CD14-positive monocyte (primary cell): ENCODE data around the gene CCDC117. TPM values are rescaled to one million over a fixed set of nuclear protein-coding genes. Genes with fewer than 3 reads are reported as not detected.

Source experiments
- DNase-seq, 3 donors: peaks; one replicate each; pipeline ENCODE4 v3.0.0-alpha.2; 2011 to 2022
- H2AFZ ChIP-seq: 2 replicates; pipeline ENCODE4 v1.6.0; 2012; ENCODE audit warnings: mild to moderate bottlenecking, low read depth, low read length, inconsistent platforms; ENCODE audit not compliant: insufficient read depth, poor library complexity, severe bottlenecking
- H3K27ac ChIP-seq, 2 donors: 1 replicate in 1 of 2; 2 replicates in 1 of 2; pipeline ENCODE4 v1.5.1; 2012 to 2013; ENCODE audit warnings: low read length in 2 of 2, control low read depth in 1 of 2, inconsistent platforms in 1 of 2, low read depth in 1 of 2, mild to moderate bottlenecking in 1 of 2
- H3K27me3 ChIP-seq, 2 donors: one replicate each; pipeline versions ENCODE4 v1.6.0 to v1.6.1; 2011 to 2013; ENCODE audit warnings: low read length in 2 of 2; ENCODE audit not compliant: control insufficient read depth in 2 of 2, insufficient read depth in 2 of 2
- H3K36me3 ChIP-seq, 2 donors: replicated peaks in 1 of 2; 1 replicate in 1 of 2; 2 replicates in 1 of 2; pipeline versions ENCODE4 v1.5.1 to v1.6.1; 2012 to 2013; ENCODE audit warnings: low read length in 2 of 2, control low read depth in 1 of 2, inconsistent platforms in 1 of 2, mild to moderate bottlenecking in 1 of 2; ENCODE audit not compliant: insufficient read depth in 2 of 2, control insufficient read depth in 1 of 2
- H3K4me1 ChIP-seq, 2 donors: 1 replicate in 1 of 2; 2 replicates in 1 of 2; pipeline versions ENCODE4 v1.5.1 to v1.6.1; 2012 to 2013; ENCODE audit warnings: low read length in 2 of 2, control low read depth in 1 of 2, inconsistent platforms in 1 of 2, mild to moderate bottlenecking in 1 of 2, moderate library complexity in 1 of 2; ENCODE audit not compliant: insufficient read depth in 2 of 2, control insufficient read depth in 1 of 2
- H3K4me2 ChIP-seq: replicated peaks from 2 replicates; pipeline ENCODE3; 2012; ENCODE audit warnings: low read length, moderate library complexity, mild to moderate bottlenecking; ENCODE audit not compliant: poor library complexity, severe bottlenecking; ENCODE audit errors: extremely low read depth
- H3K4me3 ChIP-seq, 3 experiments: fragments of 200-600 bp in 1 of 3; sonication (generic) in 1 of 3; replicated peaks in 1 of 3; 1 replicate in 2 of 3; 2 replicates in 1 of 3; pipeline ENCODE4 v1.5.1; 2011 to 2013; ENCODE audit warnings: low read length in 3 of 3, mild to moderate bottlenecking in 3 of 3, control low read depth in 2 of 3, low read depth in 2 of 3, inconsistent platforms in 1 of 3, moderate library complexity in 1 of 3
- H3K79me2 ChIP-seq: 2 replicates; pipeline ENCODE4 v1.6.0; 2012; ENCODE audit warnings: mild to moderate bottlenecking, control low read depth, inconsistent platforms, low read length, moderate library complexity; ENCODE audit not compliant: insufficient read depth
- H3K9ac ChIP-seq: 2 replicates; pipeline ENCODE4 v1.6.0; 2017; ENCODE audit warnings: low read length, mild to moderate bottlenecking; ENCODE audit not compliant: insufficient read depth, poor library complexity, severe bottlenecking
- H3K9me3 ChIP-seq, 2 donors: replicated peaks in 1 of 2; 1 replicate in 1 of 2; 2 replicates in 1 of 2; pipeline versions ENCODE4 v1.5.1 to v1.6.1; 2012 to 2013; ENCODE audit warnings: low read length in 2 of 2, control low read depth in 1 of 2; ENCODE audit not compliant: control insufficient read depth in 1 of 2, insufficient read depth in 1 of 2
- H4K20me1 ChIP-seq: 2 replicates; pipeline ENCODE4 v1.6.0; 2012; ENCODE audit warnings: mild to moderate bottlenecking, low read length, control low read depth, moderate library complexity; ENCODE audit not compliant: insufficient read depth
- H3K27ac Mint-ChIP-seq, 7 donors: one replicate each; pipeline ENCODE4 v1.8.0; 2020; ENCODE audit warnings: mild to moderate bottlenecking in 7 of 7, mixed read lengths in 7 of 7, moderate library complexity in 6 of 7, inconsistent platforms in 2 of 7
- H3K27me3 Mint-ChIP-seq, 3 donors: one replicate each; pipeline ENCODE4 v1.8.0; 2021 to 2022; ENCODE audit warnings: low read depth in 3 of 3, mild to moderate bottlenecking in 3 of 3, mixed read lengths in 3 of 3, moderate library complexity in 3 of 3, inconsistent platforms in 1 of 3
- H3K36me3 Mint-ChIP-seq, 2 donors: one replicate each; pipeline ENCODE4 v1.8.0; 2020; ENCODE audit warnings: mixed read lengths in 2 of 2, inconsistent platforms in 1 of 2, mild to moderate bottlenecking in 1 of 2
- H3K4me1 Mint-ChIP-seq: one replicate; pipeline ENCODE4 v1.8.0; 2020; ENCODE audit warnings: mild to moderate bottlenecking, mixed read lengths
- H3K4me3 Mint-ChIP-seq, 2 donors: one replicate each; pipeline ENCODE4 v1.8.0; 2020; ENCODE audit warnings: mild to moderate bottlenecking in 2 of 2, mixed read lengths in 2 of 2, moderate library complexity in 1 of 2
- H3K9me3 Mint-ChIP-seq, 7 donors: one replicate each; pipeline ENCODE4 v1.8.0; 2020 to 2022; ENCODE audit warnings: mixed read lengths in 7 of 7, mild to moderate bottlenecking in 6 of 7, moderate library complexity in 6 of 7, inconsistent platforms in 2 of 7
- WGBS: methylation state at CpG from one replicate; pipeline ENCODE4 v1.1.5; 2013; ENCODE audit warnings: missing lambda C conversion rate; ENCODE audit not compliant: insufficient coverage; 5-methylcytosine and 5-hydroxymethylcytosine counted together
- intact Hi-C, 2 donors: fragments of 100-400 bp; cut with micrococcal nuclease; formaldehyde crosslinking; loops; one replicate each; pipeline versions ENCODE4 v1.15.0 to v1.15.1; 2023
- polyA plus RNA-seq, 3 donors: library from polyadenylated mRNA; depleted of rRNA in 1 of 3; unstranded in 2 of 3; stranded (reverse) in 1 of 3; fragments of 300-500 nt in 2 of 3; fragments of >200 nt in 1 of 3; fragmentation: Illumina TruSeq in 2 of 3; gene quantifications; 1 replicate in 2 of 3; 2 replicates in 1 of 3; pipeline ENCODE4 v1.2.3, GENCODE V29; 2012 to 2021
- TF ChIP-seq, protein P1 (sequence below): fragments of 200-600 bp; IDR thresholded peaks from one replicate; pipeline ENCODE4 v1.8.0; 2022; ENCODE audit warnings: antibody characterized with exemption, mild to moderate bottlenecking

The CCDC117 gene
- polyA plus RNA-seq, 3 donors: 6.8 to 12.6 (median 10.3) TPM

DNA sequence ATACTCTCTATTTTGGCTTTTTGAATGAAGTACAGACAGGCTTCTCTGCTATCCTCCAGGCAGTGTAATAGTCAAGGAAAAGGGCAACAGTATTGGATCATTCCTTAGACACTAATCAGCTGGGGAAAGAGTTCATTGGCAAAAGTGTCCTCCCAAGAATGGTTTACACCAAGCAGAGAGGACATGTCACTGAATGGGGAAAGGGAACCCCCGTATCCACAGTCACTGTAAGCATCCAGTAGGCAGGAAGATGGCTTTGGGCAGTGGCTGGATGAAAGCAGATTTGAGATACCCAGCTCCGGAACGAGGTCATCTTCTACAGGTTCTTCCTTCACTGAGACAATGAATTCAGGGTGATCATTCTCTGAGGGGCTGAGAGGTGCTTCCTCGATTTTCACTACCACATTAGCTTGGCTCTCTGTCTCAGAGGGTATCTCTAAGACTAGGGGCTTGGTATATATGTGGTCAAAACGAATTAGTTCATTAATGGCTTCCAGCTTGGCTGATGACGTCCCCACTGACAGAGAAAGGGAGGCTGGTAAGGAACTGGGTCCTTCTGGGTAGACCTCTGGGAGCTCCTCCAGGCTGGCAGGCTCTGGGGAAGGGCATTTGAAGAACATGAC, 22.7 kb downstream of the CCDC117 start:
- no peaks in the 10 kb centered on the region for H3K9me3 ChIP-seq
- Mint-ChIP-seq H3K27ac (peak overlapping the region; percentile 30 to 76 (median 48)), H3K4me1 (peaks cover 51% of the 10 kb centered on the region), H3K27me3 (no peaks in the 10 kb centered on the region), H3K36me3 (peaks cover 44 to 55% of the 10 kb centered on the region in 2 donors), H3K4me3 (peak overlapping the region in 1 of 2 donors; percentile 6), H3K9me3 (no peaks in the 10 kb centered on the region)
- intact Hi-C loops: loop anchor here in 1 of 2 donors (10.0 kb wide), 1 partner anchor 90 kb away; the partner anchor contains the start of gene ZNRF3
- peaks cover 15 to 27% of the 10 kb centered on the region in 2 donors for H3K4me1 ChIP-seq
- peak overlapping the region in 1 of 2 donors; percentile 52 for H3K27ac ChIP-seq
- WGBS: 60% methylated on average over 2 of the region's 6 CpGs
- no peak overlapping the region for H3K9ac ChIP-seq
- no peak overlapping the region for H3K4me2 ChIP-seq
- H2AFZ ChIP-seq: no peak overlapping the region
- DNase-seq: no peak
- peaks cover 74% of the 10 kb centered on the region for H4K20me1 ChIP-seq
- TF ChIP-seq, protein P1, sequence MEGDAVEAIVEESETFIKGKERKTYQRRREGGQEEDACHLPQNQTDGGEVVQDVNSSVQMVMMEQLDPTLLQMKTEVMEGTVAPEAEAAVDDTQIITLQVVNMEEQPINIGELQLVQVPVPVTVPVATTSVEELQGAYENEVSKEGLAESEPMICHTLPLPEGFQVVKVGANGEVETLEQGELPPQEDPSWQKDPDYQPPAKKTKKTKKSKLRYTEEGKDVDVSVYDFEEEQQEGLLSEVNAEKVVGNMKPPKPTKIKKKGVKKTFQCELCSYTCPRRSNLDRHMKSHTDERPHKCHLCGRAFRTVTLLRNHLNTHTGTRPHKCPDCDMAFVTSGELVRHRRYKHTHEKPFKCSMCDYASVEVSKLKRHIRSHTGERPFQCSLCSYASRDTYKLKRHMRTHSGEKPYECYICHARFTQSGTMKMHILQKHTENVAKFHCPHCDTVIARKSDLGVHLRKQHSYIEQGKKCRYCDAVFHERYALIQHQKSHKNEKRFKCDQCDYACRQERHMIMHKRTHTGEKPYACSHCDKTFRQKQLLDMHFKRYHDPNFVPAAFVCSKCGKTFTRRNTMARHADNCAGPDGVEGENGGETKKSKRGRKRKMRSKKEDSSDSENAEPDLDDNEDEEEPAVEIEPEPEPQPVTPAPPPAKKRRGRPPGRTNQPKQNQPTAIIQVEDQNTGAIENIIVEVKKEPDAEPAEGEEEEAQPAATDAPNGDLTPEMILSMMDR: no peak
- H3K36me3 ChIP-seq: peaks cover 43 to 47% of the 10 kb centered on the region in 2 donors
- H3K27me3 ChIP-seq: no peaks in the 10 kb centered on the region
- H3K79me2 ChIP-seq: peaks cover 64% of the 10 kb centered on the region
- H3K4me3 ChIP-seq: no peak overlapping the region

DNA sequence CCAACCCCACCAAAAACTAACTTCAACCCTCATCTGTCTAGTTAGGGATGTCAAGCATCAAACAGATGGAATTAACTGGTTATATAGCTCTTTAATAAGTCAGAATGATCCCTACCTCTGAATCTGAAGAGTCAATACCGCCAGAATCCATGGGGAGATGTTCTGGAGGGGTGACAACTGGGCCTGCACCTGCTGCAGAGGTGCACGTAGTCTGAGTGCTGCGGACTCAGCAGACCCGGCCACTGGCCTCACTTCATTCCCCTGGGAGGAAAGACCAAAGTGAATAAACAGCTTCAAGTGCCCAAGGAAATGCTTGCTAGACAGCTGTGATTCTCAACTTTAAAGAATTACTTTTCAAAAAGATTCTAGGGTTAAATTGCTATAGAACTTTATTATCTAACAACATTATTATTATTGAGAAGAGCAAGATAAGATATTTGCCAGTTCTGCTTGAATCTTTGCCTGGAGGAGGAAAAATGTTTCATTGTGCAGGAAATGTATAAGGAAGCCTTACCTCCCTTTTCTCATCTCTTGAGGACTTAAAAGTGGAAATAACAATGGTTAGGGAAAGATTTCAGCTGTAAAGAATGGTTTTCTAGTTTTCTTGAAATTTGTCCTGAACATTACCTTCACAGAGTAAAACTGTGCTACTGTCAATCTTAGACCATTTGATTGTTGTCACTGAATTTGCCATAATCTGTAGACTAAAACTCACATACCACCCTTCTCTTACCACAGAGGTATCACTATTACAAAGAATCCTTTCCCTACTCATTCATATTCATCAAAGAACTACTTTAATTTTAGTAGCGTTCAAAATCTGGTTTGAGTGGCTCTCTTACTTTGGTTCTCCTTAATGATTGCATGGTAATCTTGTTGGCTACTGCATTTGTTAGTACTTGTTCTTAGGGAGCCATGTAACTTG, 23.7 kb downstream of the CCDC117 start:
- peaks cover 74% of the 10 kb centered on the region for H3K79me2 ChIP-seq

More for the DNA sequence above, 23.7 kb downstream of the CCDC117 start:
- Mint-ChIP-seq H3K36me3 (peaks cover 44 to 55% of the 10 kb centered on the region in 2 donors), H3K27ac (peak overlapping the region in 6 of 7 donors; percentile 23 to 81 (median 35)), H3K4me3 (no peak overlapping the region), H3K4me1 (peaks cover 48% of the 10 kb centered on the region), H3K9me3 (no peaks in the 10 kb centered on the region), H3K27me3 (peaks cover 0 to 1% (median 0%) of the 10 kb centered on the region in 3 donors)
- no peak overlapping the region for H3K4me3 ChIP-seq
- no peaks in the 10 kb centered on the region for H3K9me3 ChIP-seq
- DNase-seq: no peak
- H3K9ac ChIP-seq: no peak overlapping the region
- no peak overlapping the region for H2AFZ ChIP-seq
- peaks cover 17 to 27% of the 10 kb centered on the region in 2 donors for H3K4me1 ChIP-seq
- H4K20me1 ChIP-seq: peaks cover 73% of the 10 kb centered on the region
- no peak overlapping the region for H3K4me2 ChIP-seq
- intact Hi-C loops: loop anchor here in 1 of 2 donors (10.0 kb wide), 1 partner anchor 89 kb away; the partner anchor contains the start of gene ZNRF3
- H3K27me3 ChIP-seq: no peaks in the 10 kb centered on the region
- H3K27ac ChIP-seq: peak overlapping the region in 1 of 2 donors; percentile 52
- TF ChIP-seq, protein P1: no peak
- H3K36me3 ChIP-seq: peaks cover 43 to 47% of the 10 kb centered on the region in 2 donors
- WGBS: 93% methylated on average over 3 of the region's 5 CpGs
